ENCODE measurements around the gene B3GAT3. TPM values are rescaled to one million over a fixed set of nuclear protein-coding genes. Genes with fewer than 3 reads are reported as not detected.

Gene B3GAT3
- total RNA-seq, 4 donors from 2014 or later = 23.0 to 33.4 (median 25.1) TPM

DNA sequence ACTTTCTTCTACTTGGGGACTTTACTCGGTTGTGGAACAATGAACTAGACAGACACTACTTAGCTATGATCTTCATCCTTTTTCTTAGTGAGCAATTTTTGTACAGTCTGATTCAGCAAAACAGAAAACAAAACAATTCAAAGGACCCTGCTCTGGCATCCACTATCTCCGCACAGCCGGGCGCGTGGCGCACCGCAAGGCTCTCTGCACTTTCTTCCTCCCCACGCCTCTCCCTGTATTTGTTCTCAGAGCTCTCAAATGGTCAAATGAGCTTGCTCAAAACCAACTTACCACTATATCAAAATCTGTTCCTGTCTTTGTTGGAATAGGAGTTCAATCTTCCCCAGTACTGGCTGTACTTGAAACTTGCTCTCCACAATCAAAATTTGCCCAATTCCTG, 55.5 kb downstream of the B3GAT3 start:
- peaks cover 65 to 83% of the 10 kb centered on the region in 2 donors for H3K36me3 ChIP-seq

More for the DNA sequence above, 55.5 kb downstream of the B3GAT3 start:
- H3K27me3 ChIP-seq = no peaks in the 10 kb centered on the region
- H3K9me3 ChIP-seq = no peaks in the 10 kb centered on the region
- TF ChIP-seq, protein P1, sequence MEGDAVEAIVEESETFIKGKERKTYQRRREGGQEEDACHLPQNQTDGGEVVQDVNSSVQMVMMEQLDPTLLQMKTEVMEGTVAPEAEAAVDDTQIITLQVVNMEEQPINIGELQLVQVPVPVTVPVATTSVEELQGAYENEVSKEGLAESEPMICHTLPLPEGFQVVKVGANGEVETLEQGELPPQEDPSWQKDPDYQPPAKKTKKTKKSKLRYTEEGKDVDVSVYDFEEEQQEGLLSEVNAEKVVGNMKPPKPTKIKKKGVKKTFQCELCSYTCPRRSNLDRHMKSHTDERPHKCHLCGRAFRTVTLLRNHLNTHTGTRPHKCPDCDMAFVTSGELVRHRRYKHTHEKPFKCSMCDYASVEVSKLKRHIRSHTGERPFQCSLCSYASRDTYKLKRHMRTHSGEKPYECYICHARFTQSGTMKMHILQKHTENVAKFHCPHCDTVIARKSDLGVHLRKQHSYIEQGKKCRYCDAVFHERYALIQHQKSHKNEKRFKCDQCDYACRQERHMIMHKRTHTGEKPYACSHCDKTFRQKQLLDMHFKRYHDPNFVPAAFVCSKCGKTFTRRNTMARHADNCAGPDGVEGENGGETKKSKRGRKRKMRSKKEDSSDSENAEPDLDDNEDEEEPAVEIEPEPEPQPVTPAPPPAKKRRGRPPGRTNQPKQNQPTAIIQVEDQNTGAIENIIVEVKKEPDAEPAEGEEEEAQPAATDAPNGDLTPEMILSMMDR (IDR thresholded peaks at IDR 0.05) = no peak
- no peak for TF ChIP-seq POLR2A (IDR thresholded peaks at IDR 0.05)
- 96% methylated on average over 8 of the region's 8 CpGs for WGBS, 2 donors
- intact Hi-C loops (cut with DNase I) = no loop called here
- peaks cover 0 to under 1% of the 10 kb centered on the region in 2 donors for H3K4me1 ChIP-seq
- no peak for DNase-seq
- no peak overlapping the region for H3K4me3 ChIP-seq (replicated peaks in 1 of 3)
- no peak overlapping the region for H3K27ac ChIP-seq

Small RNA genes lying within 50 kb of the gene (microRNA-seq; reads per million reads assigned to microRNA genes)
- gene MIR6747 = not detected

Small RNA genes lying within 50 kb of the gene (small RNA-seq; reads per million reads assigned to genes)
- gene AP001458.1 = not detected
- gene MIR6747 = not detected
- gene SNORA57 = not detected

Other genes with a start within 250 kb of the B3GAT3 start
- gene SCGB1A1, start 203.0 kb downstream of the B3GAT3 start, total RNA-seq = not detected
- gene AHNAK, start 75.2 kb downstream of the B3GAT3 start, total RNA-seq = 100 to 1,000 TPM; 227 to 400 (median 288) TPM
- gene EEF1G, start 48.1 kb downstream of the B3GAT3 start, total RNA-seq = 1,000 to 10,000 TPM; 1,334 to 1,814 (median 1,607) TPM
- 10 to 100 TPM; 13.7 to 20.0 (median 16.1) TPM for gene TUT1, start 30.5 kb downstream of the B3GAT3 start, total RNA-seq
- 10 to 100 TPM; 65.3 to 76.7 (median 70.7) TPM for gene MTA2, start 20.1 kb downstream of the B3GAT3 start, total RNA-seq
- gene EML3, start 9.2 kb downstream of the B3GAT3 start, total RNA-seq = 10 to 100 TPM; 28.3 to 58.0 (median 46.6) TPM
- 1 to 10 TPM; 2.5 to 7.0 (median 5.2) TPM for gene ROM1, start 8.7 kb downstream of the B3GAT3 start, total RNA-seq
- gene GANAB, start 24.6 kb upstream of the B3GAT3 start, total RNA-seq = 100 to 1,000 TPM; 158 to 297 (median 201) TPM
- gene INTS5, start 31.3 kb upstream of the B3GAT3 start, total RNA-seq = 10 to 100 TPM; 14.8 to 26.5 (median 23.5) TPM
- gene C11orf98, start 43.2 kb upstream of the B3GAT3 start, total RNA-seq = 10 to 100 TPM; 24.1 to 34.5 (median 29.6) TPM
- gene CSKMT, start 43.3 kb upstream of the B3GAT3 start, total RNA-seq = 10 to 100 TPM in 1 of 4 donors, 1 to 10 TPM in 2, under 1 TPM in 1; 0.83 to 13.5 (median 5.7) TPM
- gene UQCC3, start 49.7 kb upstream of the B3GAT3 start, total RNA-seq = 10 to 100 TPM in 2 of 4 donors, 1 to 10 TPM in 2; 5.7 to 10.6 (median 8.1) TPM
- gene LBHD1, start 50.3 kb upstream of the B3GAT3 start, total RNA-seq = 10 to 100 TPM in 2 of 4 donors, 1 to 10 TPM in 2; 5.8 to 15.5 (median 9.3) TPM
- gene UBXN1, start 57.1 kb upstream of the B3GAT3 start, total RNA-seq = 100 to 1,000 TPM; 120 to 184 (median 149) TPM
- 10 to 100 TPM in 2 of 4 donors, 1 to 10 TPM in 2; 2.5 to 18.3 (median 9.0) TPM for gene LRRN4CL, start 67.5 kb upstream of the B3GAT3 start, total RNA-seq
- 100 to 1,000 TPM in 2 of 4 donors, 10 to 100 TPM in 2; 54.9 to 153 (median 89.4) TPM for gene BSCL2, start 85.4 kb upstream of the B3GAT3 start, total RNA-seq
- gene GNG3, start 85.7 kb upstream of the B3GAT3 start, total RNA-seq = not detected
- gene HNRNPUL2, start 105.5 kb upstream of the B3GAT3 start, total RNA-seq = 10 to 100 TPM; 16.4 to 30.8 (median 21.5) TPM
- 10 to 100 TPM; 21.3 to 29.3 (median 25.4) TPM for gene TTC9C, start 106.5 kb upstream of the B3GAT3 start, total RNA-seq
- 10 to 100 TPM; 10.1 to 17.1 (median 14.8) TPM for gene ZBTB3, start 132.2 kb upstream of the B3GAT3 start, total RNA-seq
- 10 to 100 TPM; 32.1 to 76.5 (median 50.6) TPM for gene POLR2G, start 139.6 kb upstream of the B3GAT3 start, total RNA-seq
- 10 to 100 TPM; 41.2 to 55.0 (median 45.5) TPM for gene TAF6L, start 149.4 kb upstream of the B3GAT3 start, total RNA-seq
- gene TMEM179B, start 165.4 kb upstream of the B3GAT3 start, total RNA-seq = 100 to 1,000 TPM in 2 of 4 donors, 10 to 100 TPM in 2; 78.6 to 126 (median 92.4) TPM
- gene TMEM223, start 170.0 kb upstream of the B3GAT3 start, total RNA-seq = 10 to 100 TPM in 3 of 4 donors, 1 to 10 TPM in 1; 9.1 to 46.5 (median 29.7) TPM
- 10 to 100 TPM; 56.8 to 83.7 (median 80.9) TPM for gene NXF1, start 183.5 kb upstream of the B3GAT3 start, total RNA-seq
- gene STX5, start 210.1 kb upstream of the B3GAT3 start, total RNA-seq = 10 to 100 TPM; 26.3 to 62.8 (median 56.7) TPM
- gene TEX54, start 210.9 kb upstream of the B3GAT3 start, total RNA-seq = not detected
- gene WDR74, start 217.6 kb upstream of the B3GAT3 start, total RNA-seq = 10 to 100 TPM; 25.2 to 76.1 (median 33.6) TPM

Measured in thyroid gland (tissue), 4 donors.